Ramos (cell line): ENCODE measurements around the gene SLIT3.

Source experiments
- in situ Hi-C: fragments of 300-500 bp; cut with MboI; formaldehyde crosslinking; loops from one replicate; pipeline ENCODE4 v1.14.3; 2022; ENCODE audit warnings: low sequenced_read_pairs; ENCODE audit not compliant: unreplicated experiment

The SLIT3 gene

GRCh38 chr5:169300468-169301385, at the start of gene SLIT3:
TSS of gene SLIT3 (minus strand) at chr5:169301139. CDS start at chr5:169300709, 430 bp downstream.
- in situ Hi-C loops, result loop anchor here (10.0 kb wide), 1 partner anchor 316 kb away; no protein-coding TSS in a partner anchor

DNA sequence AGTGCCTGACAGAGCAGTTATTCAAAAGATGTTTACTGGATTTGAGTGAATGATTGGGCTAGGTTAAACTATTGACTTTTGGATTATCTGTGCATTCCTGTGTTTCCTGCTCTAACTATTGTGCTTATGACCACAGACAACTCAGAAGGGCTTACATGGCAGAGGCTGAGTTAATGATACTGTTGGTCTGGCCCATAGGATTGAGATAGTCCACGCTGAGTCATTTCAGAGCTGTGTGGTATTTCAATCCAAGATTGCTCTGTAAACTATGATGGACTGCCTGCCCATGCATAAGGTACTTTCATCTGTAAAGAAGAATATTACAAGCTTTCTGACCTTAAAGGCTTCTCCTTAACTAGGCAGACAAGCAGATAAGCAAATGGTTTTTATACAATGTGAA, 49.1 kb upstream of the SLIT3 start:
- in situ Hi-C loops, result no loop called here

GRCh38 chr5:169347786-169348185, 46.8 kb upstream of the SLIT3 start:
- in situ Hi-C loops, result no loop called here

GRCh38 chr5:169344629-169345028, 43.7 kb upstream of the SLIT3 start:
- in situ Hi-C loops, result no loop called here

DNA sequence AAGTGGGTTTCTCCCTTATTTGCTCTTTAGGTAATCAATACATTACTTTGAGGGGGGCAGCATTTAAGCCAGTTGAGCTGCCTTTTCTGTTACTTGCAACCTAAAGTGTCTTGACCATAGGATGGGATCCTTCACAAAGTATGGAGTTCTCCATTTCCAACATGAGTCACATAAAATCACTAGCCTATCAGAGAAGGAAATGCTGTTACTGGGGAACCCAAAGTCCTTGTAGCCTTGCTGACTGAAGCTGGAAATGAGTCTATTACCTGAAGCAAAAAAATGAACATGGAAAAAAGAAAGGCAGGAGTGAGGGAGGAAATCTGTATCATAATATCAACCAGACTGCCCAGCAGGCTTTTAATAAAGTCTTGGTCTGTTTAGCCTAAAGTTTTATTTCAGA, 42.8 kb upstream of the SLIT3 start:
- in situ Hi-C loops, result no loop called here

DNA sequence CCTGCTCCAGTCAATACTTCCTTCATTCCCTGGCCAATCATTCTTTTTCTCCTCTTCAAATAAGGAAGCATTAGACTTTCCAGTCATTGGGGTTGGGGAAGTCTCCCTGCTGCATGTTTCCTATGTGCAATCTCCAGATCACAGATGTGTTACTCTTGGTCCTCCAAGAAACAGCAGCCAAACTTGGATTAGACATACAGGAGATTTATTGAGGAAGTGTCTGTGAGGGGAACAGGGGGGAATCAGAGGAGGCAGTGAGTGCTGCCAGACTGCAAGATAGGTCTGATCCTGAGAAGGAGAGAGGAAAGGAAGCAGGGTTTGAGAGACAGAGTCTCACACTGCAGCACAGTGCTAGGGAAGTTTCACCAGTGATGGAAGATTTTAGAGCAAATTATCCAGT, 40.6 kb upstream of the SLIT3 start:
- in situ Hi-C loops, result no loop called here

GRCh38 chr5:169339869-169340268, 38.9 kb upstream of the SLIT3 start:
- in situ Hi-C loops, result no loop called here

DNA sequence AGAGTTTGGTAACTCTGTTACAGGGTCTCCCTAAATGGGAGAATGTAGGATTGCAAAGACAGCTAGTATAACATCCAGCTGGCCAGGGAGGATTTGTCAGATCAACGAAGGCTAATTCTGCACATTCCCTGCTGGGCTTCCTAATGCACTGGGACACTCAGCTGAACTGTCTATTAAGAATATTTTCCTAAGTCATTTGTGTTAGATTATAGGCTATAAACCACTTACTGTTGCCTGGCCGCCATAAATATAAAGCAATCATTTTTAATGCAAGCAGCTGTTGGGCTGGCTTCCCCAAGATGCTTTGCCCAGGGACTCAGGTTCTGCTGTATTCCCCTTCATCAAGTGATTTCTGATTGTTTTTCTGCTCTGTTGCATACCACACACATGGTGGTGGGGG, 35.3 kb upstream of the SLIT3 start:
- in situ Hi-C loops, result no loop called here

DNA sequence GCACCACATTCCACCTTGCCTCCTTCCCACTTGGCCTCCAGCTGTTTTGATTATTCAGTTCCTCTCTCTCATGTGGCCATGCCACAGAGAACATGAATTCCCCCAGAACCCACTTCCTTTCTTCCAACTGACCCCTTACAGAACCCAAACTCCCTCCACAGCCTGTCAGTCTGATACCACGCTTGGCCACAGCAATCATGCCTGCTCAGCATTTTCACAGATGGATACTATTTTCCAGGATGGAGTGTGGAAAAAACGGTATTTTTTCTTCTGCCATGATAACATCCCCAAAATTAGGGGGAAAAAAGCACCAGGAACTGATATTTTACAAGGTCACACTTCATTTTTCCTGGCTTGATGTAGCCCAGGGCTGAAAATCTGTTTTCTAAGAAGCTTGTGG, 34.9 kb upstream of the SLIT3 start:
- in situ Hi-C loops, result no loop called here

DNA sequence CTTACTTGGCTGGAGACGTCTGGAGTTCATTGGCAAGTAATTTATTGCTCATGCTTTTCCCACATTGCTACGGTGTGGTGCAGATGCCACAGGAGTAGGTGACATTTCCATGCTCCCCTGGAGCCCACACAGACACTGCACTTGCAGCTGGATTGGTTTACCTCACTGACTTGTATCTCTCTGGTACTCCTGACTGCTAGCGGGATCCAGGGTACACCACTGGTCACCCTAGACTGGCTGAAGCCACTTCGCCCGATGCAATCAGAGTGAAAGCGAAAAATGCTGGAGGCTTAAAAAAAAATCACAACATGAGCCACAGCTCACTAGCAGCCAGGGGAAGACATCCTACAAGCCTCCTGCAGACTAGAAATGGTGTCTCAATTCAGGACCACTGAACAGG, 32.6 kb upstream of the SLIT3 start:
- in situ Hi-C loops, result no loop called here

- in situ Hi-C loops, result no loop called here
Observed at GRCh38 chr5:169331292-169331852, 30.4 kb upstream of the SLIT3 start.

DNA sequence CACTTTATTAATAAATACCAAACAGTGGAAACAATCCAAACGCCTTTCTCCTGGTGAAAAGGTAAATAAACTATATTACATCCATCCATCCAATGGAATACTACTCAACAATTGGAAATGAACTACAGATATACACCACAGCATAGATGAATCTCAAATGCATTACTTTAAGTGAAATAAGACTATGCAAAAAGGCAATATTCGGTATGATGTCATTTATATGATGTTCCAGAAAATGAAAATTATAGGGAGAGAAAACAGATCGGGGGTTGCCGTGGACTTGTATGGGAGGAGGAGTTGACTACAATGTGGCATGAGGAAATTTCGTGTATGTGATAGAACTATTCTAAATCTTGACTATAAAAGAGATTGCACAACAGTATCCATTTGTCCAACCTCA, 27.5 kb upstream of the SLIT3 start:
- in situ Hi-C loops, result no loop called here

DNA sequence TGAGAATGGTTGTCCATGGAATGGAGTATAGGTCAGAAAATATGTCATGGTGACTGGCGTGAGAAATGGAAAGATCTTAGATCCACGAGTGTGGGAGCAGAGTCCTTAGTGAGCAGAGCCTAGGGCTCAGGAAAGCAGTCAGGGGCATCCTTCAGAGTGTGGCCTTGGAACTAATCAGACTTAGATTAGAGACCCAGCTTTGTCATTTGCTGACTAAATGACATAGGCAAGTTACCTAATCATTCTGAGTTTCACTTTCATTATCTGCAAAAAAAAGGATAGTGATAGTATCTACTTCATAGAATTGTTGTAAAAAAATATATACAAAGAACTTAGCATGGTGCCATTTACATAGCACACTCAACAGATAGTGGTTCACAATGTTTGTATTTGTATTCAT, 24.3 kb upstream of the SLIT3 start:
- in situ Hi-C loops, result no loop called here

DNA sequence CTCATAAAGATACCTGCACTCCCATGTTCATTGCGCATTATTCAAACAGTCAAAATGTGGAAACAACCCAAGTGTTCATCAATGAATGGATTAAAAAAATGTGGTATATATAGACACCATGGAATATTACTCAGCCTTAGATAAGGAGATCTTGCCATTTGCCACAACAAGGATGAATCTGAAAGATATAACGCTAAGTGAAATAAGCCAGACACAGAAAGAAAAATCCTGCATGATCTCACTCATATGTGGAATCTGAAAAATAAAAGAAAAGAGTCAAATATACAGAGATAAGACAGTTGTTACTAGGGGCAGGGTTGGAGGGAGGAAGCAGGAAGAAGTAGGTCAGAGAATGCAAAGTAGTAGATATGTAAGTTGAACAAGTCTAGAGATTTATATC, 17.6 kb upstream of the SLIT3 start:
- in situ Hi-C loops, result no loop called here

DNA sequence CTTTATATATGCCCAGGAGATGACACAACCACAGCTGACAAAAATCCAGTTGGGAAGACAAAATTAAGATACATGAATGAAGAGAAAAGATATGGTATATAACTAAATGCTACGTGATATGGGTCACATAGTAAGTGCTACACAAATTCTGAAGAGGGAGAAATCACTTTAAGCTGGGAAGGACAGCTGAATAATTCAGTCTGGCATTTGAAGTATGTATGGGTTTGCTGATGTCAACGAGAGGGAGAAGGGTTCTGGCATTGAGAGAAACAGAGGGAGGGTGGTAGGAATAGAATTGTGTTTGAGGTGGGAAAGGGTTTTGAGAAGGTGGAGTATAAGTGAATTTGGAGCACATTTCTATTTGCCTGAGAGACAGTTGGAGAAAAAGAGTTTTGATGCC, 6.7 kb upstream of the SLIT3 start:
- in situ Hi-C loops, result loop anchor here (10.0 kb wide), 1 partner anchor 323 kb away; no protein-coding TSS in a partner anchor

- in situ Hi-C loops, result loop anchor here (10.0 kb wide), 1 partner anchor 321 kb away; no protein-coding TSS in a partner anchor
Observed at GRCh38 chr5:169305366-169305765, 4.4 kb upstream of the SLIT3 start.

DNA sequence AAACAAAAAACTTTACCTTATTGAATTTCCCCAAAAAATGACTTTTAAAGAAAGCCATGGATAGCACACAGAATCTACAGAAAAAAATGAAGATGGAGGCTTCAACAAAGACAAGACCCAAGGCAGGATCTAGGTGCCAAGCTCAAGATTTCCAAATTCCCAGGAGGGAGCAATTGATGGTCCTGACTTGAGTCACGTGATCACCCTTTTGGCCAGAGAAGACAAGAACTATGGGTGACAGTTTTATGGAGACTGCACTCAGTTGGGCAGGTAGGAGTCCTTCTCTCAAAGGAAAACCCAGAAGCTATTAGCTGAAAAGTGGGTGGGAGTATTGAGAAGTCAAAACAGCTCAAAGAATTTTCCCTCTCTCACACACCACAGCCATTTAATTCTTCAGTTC, 3.2 kb upstream of the SLIT3 start:
- in situ Hi-C loops, result loop anchor here (10.0 kb wide), 1 partner anchor 319 kb away; no protein-coding TSS in a partner anchor

- in situ Hi-C loops, result loop anchor here (10.0 kb wide), 1 partner anchor 318 kb away; no protein-coding TSS in a partner anchor
Observed at GRCh38 chr5:169303119-169303515, 2.2 kb upstream of the SLIT3 start.

DNA sequence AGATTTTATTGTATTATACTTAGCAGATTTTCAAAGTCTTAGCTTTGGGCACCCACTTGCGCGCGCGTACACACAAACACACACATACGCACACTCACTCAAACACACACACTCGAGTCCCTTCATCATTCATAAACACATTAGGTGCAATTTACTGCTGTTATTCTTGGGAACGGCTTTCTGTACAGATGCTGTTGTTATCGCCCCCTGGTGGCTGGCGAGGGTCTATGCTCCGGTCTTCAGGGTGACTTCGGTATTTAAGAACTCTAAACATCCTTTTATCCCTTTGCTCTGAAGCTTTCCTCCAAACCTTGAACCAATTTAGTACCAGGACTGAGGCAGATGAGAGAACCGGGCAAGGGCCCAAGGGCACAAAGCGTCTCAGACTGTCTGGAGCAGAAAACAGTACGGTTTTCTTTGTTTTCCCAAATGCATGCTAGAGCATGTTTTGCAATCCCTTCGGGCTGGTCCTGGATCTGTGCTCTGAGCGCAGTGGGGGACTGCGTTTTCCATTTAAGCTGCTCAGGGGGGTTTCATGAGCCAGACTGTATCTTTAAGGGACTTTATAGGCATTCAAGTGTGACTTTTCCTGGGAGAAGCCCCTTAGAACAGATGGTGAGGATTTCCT, 1.7 kb upstream of the SLIT3 start:
- in situ Hi-C loops, result loop anchor here (10.0 kb wide), 1 partner anchor 318 kb away; no protein-coding TSS in a partner anchor

DNA sequence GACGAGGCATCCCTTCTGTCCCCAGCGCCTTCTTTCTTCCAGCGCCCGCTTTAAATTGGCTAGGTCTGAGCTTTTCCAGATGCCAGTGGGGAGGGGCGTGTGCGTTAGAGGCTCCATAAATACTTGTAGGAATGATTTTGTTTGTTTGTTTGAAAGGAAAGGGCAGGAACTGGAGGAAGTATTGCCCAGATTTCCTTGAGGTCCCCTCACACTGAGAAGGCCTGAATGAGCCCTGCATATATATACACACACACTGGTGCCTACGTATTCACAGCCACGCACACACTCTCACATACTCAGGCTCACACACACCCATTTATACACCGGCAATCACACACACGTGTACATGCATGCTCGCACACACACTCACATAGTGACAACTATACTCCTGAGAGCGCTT, 1.0 kb upstream of the SLIT3 start:
- in situ Hi-C loops, result loop anchor here (10.0 kb wide), 1 partner anchor 317 kb away; no protein-coding TSS in a partner anchor
